GM12878 (cell line): ENCODE data around the gene VAMP3. TPM values are rescaled to one million over a fixed set of nuclear protein-coding genes. Genes with fewer than 3 reads are reported as not detected.

ENCODE experiments used
- ATAC-seq: fragments of 200-7000 bp; cut with Tn5 transposase; 3 replicates; pipeline ENCODE4 v1.9.1; 2020; ENCODE audit warnings: mild to moderate bottlenecking, moderate library complexity
- BruUV-seq: library from RNA; stranded (reverse); fragments of 400-500 nt; replicated peaks from 2 replicates; lab custom pipeline; 2021; lab: Mats Ljungman, UMichigan
- CTCF ChIA-PET: fragments of 300-600 bp; sonication (Branson Sonifier 250); formaldehyde crosslinking; extraction: SDS; loops from one replicate; lab custom pipeline; 2021; ENCODE audit warnings: inconsistent platforms; lab: Yijun Ruan, JAX
- POLR2A ChIA-PET: fragments of 350-600 bp; formaldehyde crosslinking; extraction: SDS; loops from one replicate; lab custom pipeline; 2021; ENCODE audit warnings: inconsistent platforms; lab: Charles Lee
- RAD21 ChIA-PET: fragments of 300-600 bp; sonication (Branson Sonifier 250); formaldehyde crosslinking; loops from one replicate; lab custom pipeline; 2023; ENCODE audit warnings: antibody characterized with exemption; ENCODE audit not compliant: unreplicated experiment; lab: Charles Lee
- SMC1A ChIA-PET: fragments of 300-600 bp; sonication (Branson Sonifier 250); formaldehyde crosslinking; loops from one replicate; lab custom pipeline; 2023; ENCODE audit not compliant: unreplicated experiment, uncharacterized antibody; lab: Charles Lee
- DNase-seq: peaks from one replicate; pipeline ENCODE4 v3.0.0-alpha.2; 2011; ENCODE audit warnings: low read depth, low spot score
- FAIRE-seq: peaks from 3 replicates; lab custom pipeline; 2011; peaks lifted over from hg19 to GRCh38; lab: Jason Lieb, UNC
- H2AFZ ChIP-seq: 2 replicates; pipeline ENCODE4 v1.6.0; 2011; ENCODE audit warnings: low read depth, low read length, control low read depth; ENCODE audit not compliant: control insufficient read depth
- H3K27ac ChIP-seq: 2 replicates; pipeline ENCODE4 v1.5.1; 2011; ENCODE audit warnings: control low read depth; ENCODE audit not compliant: control insufficient read depth, insufficient read depth
- H3K27me3 ChIP-seq, 2 experiments: replicated peaks in 1 of 2; 2 replicates each; pipeline versions ENCODE4 v1.6.0 to v1.6.1; 2011; ENCODE audit warnings: low read length in 1 of 2; ENCODE audit not compliant: control insufficient read depth in 2 of 2, insufficient read depth in 2 of 2
- H3K36me3 ChIP-seq, 2 experiments: 2 replicates each; pipeline ENCODE4 v1.5.1; 2011; ENCODE audit warnings: low read length in 1 of 2; ENCODE audit not compliant: control insufficient read depth in 2 of 2, insufficient read depth in 2 of 2
- H3K4me1 ChIP-seq: 2 replicates; pipeline ENCODE4 v1.6.1; 2011; ENCODE audit warnings: mild to moderate bottlenecking, low read length, moderate library complexity, mixed read lengths; ENCODE audit not compliant: control insufficient read depth, insufficient read depth
- H3K4me2 ChIP-seq: 2 replicates; pipeline ENCODE4 v1.6.0; 2011; ENCODE audit warnings: control low read depth; ENCODE audit not compliant: control insufficient read depth, insufficient read depth
- H3K4me3 ChIP-seq: fragments of 200-600 bp; sonication (generic); 2 replicates; pipeline ENCODE4 v1.5.1; 2016
- H3K79me2 ChIP-seq: 2 replicates; pipeline ENCODE4 v1.6.0; 2011; ENCODE audit warnings: low read length; ENCODE audit not compliant: control insufficient read depth, insufficient read depth
- H3K9ac ChIP-seq: 2 replicates; pipeline ENCODE4 v1.8.0; 2011; ENCODE audit warnings: low read length, control low read depth, mixed read lengths; ENCODE audit not compliant: control insufficient read depth, insufficient read depth
- H3K9me3 ChIP-seq: replicated peaks from 3 replicates; pipeline ENCODE4 v1.5.1; 2011; ENCODE audit warnings: mild to moderate bottlenecking, low read length; ENCODE audit not compliant: control insufficient read depth, insufficient read depth
- H4K20me1 ChIP-seq: 2 replicates; pipeline ENCODE4 v1.6.0; 2011; ENCODE audit not compliant: control insufficient read depth, insufficient read depth
- CREB1 ChIP-seq: IDR thresholded peaks from 2 replicates; pipeline ENCODE4 v1.6.1; 2012; ENCODE audit warnings: low read depth, mild to moderate bottlenecking, inconsistent platforms
- FOS ChIP-seq: IDR thresholded peaks from 3 replicates; pipeline ENCODE4 v1.6.1; 2011; ENCODE audit warnings: borderline replicate concordance; ENCODE audit not compliant: insufficient read length; ENCODE audit errors: extremely low read depth
- FOXK2 ChIP-seq: fragments of 450-650 bp; IDR thresholded peaks from 2 replicates; pipeline ENCODE4 v1.6.1; 2017; ENCODE audit warnings: mild to moderate bottlenecking, moderate library complexity
- GATAD2B ChIP-seq: fragments of 450-650 bp; conservative IDR thresholded peaks from 2 replicates; pipeline ENCODE4 v1.6.1; 2017; ENCODE audit warnings: low read depth, mild to moderate bottlenecking, moderate library complexity
- KAT2A ChIP-seq: conservative IDR thresholded peaks from 2 replicates; pipeline ENCODE4 v1.6.1; 2011; ENCODE audit warnings: low read depth, low read length; ENCODE audit not compliant: control insufficient read depth
- KDM1A ChIP-seq: fragments of 200-600 bp; sonication (generic); IDR thresholded peaks from 2 replicates; pipeline ENCODE4 v1.6.1; 2016; ENCODE audit warnings: borderline replicate concordance
- NR2C2 ChIP-seq: IDR thresholded peaks from 2 replicates; pipeline ENCODE4 v1.6.1; 2011; ENCODE audit warnings: borderline replicate concordance, low read depth; ENCODE audit not compliant: control insufficient read depth, insufficient read length
- SP1 ChIP-seq: IDR thresholded peaks from one replicate; pipeline ENCODE4 v1.6.1; 2011; ENCODE audit warnings: low read depth, low read length
- SREBF1 ChIP-seq: IDR thresholded peaks from 2 replicates; pipeline ENCODE4 v1.6.1; 2012; ENCODE audit warnings: mild to moderate bottlenecking, low read length
- WGBS: methylation state at CpG from one replicate; pipeline ENCODE4 v1.1.6; 2016; ENCODE audit warnings: low lambda C conversion rate; ENCODE audit not compliant: insufficient replicate concordance, insufficient coverage; ENCODE audit errors: missing lambda C conversion rate; 5-methylcytosine and 5-hydroxymethylcytosine counted together
- in situ Hi-C: fragments of 300-500 bp; cut with MboI; formaldehyde crosslinking; loops from 9 replicates; pipeline ENCODE4 v1.14.3; 2018; ENCODE audit warnings: mixed read lengths
- intact Hi-C: fragments of 100-400 bp; cut with micrococcal nuclease; formaldehyde crosslinking; loops from one replicate; pipeline ENCODE4 v1.14.2; 2022; ENCODE audit not compliant: unreplicated experiment
- polyA plus RNA-seq, 11 experiments: library from polyadenylated mRNA; depleted of rRNA in 4 of 11; unstranded in 6 of 11; stranded (reverse) in 5 of 11; fragments of >200 nt; fragmentation: Nextera tagmentation in 4 of 11; fragmentation: Illumina TruSeq in 1 of 11; extraction: Ambion mirVana in 4 of 11; extraction: Trizol in 1 of 11; gene quantifications; 1 replicate in 1 of 11; 2 replicates in 10 of 11; pipeline versions ENCODE4 v1.2.1 to v1.2.3, GENCODE V29; 2011 to 2016; ENCODE audit warnings: inconsistent platforms in 2 of 11, missing spikeins in 2 of 11, low read depth in 1 of 11
- total RNA-seq, 4 experiments: library from RNA; depleted of rRNA in 3 of 4; stranded (reverse); fragments of >200 nt in 3 of 4; fragmentation: Illumina TruSeq in 1 of 4; extraction: Trizol in 1 of 4; gene quantifications; 2 replicates each; pipeline versions ENCODE4 v1.2.1 to v1.2.3, GENCODE V29; 2013 to 2021
- TF ChIP-seq, protein P1 (sequence below): fragments of 150-350 bp; IDR thresholded peaks from 2 replicates; pipeline ENCODE4 v1.6.1; 2014; ENCODE audit warnings: mild to moderate bottlenecking, low read depth, low read length
- TF ChIP-seq, protein P2 (sequence below): IDR thresholded peaks from 2 replicates; pipeline ENCODE4 v1.6.1; 2011; ENCODE audit warnings: mild to moderate bottlenecking, low read depth, low read length, moderate library complexity; ENCODE audit not compliant: insufficient replicate concordance
- TF ChIP-seq, protein P3 (sequence below): fragments of 450-650 bp; IDR thresholded peaks from 2 replicates; pipeline ENCODE4 v1.6.1; 2017; ENCODE audit warnings: antibody characterized with exemption, mild to moderate bottlenecking, moderate library complexity
- TF ChIP-seq, protein P4 (sequence below): fragments of 450-650 bp; IDR thresholded peaks from 2 replicates; pipeline ENCODE4 v1.6.1; 2018; ENCODE audit warnings: mild to moderate bottlenecking, low read depth, moderate library complexity; ENCODE audit not compliant: partially characterized antibody
- TF ChIP-seq, protein P5 (sequence below): fragments of 450-650 bp; IDR thresholded peaks from 2 replicates; pipeline ENCODE4 v1.6.1; 2017; ENCODE audit warnings: mild to moderate bottlenecking, low read depth, inconsistent platforms; ENCODE audit not compliant: poor library complexity, severe bottlenecking

Gene VAMP3
- total and polyA plus RNA-seq, 10 of the 15 experiments (the other 5 are each of a cell fraction or from before 2014, with no cell fraction given): 4.8 to 24.9 (median 9.7) TPM

DNA sequence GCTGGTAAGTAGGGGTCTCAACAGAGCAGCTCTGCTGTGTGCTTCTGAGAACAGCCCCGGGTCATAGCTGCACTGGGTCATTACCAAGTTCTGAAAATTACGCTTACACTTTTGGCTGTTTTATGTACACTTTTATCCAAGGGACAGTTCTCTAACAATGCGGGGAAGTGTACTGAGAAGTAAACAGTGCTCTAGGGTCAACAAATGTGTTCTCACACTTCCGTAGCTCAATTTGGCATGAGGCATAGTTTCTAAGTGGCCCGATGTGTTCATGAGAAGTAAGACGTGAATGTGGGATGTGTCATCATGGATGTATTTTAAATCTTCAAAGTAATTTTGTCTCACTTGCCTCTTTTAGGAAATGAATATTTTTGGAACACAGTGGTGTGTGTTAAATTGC lies 10.9 kb upstream of the VAMP3 start:
- H3K27me3 ChIP-seq: no peaks in the 10 kb centered on the region
- H4K20me1 ChIP-seq: no peaks in the 10 kb centered on the region
- TF ChIP-seq, protein P1, sequence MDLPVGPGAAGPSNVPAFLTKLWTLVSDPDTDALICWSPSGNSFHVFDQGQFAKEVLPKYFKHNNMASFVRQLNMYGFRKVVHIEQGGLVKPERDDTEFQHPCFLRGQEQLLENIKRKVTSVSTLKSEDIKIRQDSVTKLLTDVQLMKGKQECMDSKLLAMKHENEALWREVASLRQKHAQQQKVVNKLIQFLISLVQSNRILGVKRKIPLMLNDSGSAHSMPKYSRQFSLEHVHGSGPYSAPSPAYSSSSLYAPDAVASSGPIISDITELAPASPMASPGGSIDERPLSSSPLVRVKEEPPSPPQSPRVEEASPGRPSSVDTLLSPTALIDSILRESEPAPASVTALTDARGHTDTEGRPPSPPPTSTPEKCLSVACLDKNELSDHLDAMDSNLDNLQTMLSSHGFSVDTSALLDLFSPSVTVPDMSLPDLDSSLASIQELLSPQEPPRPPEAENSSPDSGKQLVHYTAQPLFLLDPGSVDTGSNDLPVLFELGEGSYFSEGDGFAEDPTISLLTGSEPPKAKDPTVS: no peak
- TF ChIP-seq, protein P2, sequence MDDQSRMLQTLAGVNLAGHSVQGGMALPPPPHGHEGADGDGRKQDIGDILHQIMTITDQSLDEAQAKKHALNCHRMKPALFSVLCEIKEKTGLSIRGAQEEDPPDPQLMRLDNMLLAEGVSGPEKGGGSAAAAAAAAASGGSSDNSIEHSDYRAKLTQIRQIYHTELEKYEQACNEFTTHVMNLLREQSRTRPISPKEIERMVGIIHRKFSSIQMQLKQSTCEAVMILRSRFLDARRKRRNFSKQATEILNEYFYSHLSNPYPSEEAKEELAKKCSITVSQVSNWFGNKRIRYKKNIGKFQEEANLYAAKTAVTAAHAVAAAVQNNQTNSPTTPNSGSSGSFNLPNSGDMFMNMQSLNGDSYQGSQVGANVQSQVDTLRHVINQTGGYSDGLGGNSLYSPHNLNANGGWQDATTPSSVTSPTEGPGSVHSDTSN: no peak
- TF ChIP-seq SP1: no peak
- no peak for TF ChIP-seq SREBF1
- TF ChIP-seq FOS: no peak
- TF ChIP-seq, protein P3, sequence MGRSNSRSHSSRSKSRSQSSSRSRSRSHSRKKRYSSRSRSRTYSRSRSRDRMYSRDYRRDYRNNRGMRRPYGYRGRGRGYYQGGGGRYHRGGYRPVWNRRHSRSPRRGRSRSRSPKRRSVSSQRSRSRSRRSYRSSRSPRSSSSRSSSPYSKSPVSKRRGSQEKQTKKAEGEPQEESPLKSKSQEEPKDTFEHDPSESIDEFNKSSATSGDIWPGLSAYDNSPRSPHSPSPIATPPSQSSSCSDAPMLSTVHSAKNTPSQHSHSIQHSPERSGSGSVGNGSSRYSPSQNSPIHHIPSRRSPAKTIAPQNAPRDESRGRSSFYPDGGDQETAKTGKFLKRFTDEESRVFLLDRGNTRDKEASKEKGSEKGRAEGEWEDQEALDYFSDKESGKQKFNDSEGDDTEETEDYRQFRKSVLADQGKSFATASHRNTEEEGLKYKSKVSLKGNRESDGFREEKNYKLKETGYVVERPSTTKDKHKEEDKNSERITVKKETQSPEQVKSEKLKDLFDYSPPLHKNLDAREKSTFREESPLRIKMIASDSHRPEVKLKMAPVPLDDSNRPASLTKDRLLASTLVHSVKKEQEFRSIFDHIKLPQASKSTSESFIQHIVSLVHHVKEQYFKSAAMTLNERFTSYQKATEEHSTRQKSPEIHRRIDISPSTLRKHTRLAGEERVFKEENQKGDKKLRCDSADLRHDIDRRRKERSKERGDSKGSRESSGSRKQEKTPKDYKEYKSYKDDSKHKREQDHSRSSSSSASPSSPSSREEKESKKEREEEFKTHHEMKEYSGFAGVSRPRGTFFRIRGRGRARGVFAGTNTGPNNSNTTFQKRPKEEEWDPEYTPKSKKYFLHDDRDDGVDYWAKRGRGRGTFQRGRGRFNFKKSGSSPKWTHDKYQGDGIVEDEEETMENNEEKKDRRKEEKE: no peak
- TF ChIP-seq CREB1: no peak
- no peak for TF ChIP-seq NR2C2
- TF ChIP-seq, protein P4, sequence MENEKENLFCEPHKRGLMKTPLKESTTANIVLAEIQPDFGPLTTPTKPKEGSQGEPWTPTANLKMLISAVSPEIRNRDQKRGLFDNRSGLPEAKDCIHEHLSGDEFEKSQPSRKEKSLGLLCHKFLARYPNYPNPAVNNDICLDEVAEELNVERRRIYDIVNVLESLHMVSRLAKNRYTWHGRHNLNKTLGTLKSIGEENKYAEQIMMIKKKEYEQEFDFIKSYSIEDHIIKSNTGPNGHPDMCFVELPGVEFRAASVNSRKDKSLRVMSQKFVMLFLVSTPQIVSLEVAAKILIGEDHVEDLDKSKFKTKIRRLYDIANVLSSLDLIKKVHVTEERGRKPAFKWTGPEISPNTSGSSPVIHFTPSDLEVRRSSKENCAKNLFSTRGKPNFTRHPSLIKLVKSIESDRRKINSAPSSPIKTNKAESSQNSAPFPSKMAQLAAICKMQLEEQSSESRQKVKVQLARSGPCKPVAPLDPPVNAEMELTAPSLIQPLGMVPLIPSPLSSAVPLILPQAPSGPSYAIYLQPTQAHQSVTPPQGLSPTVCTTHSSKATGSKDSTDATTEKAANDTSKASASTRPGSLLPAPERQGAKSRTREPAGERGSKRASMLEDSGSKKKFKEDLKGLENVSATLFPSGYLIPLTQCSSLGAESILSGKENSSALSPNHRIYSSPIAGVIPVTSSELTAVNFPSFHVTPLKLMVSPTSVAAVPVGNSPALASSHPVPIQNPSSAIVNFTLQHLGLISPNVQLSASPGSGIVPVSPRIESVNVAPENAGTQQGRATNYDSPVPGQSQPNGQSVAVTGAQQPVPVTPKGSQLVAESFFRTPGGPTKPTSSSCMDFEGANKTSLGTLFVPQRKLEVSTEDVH: no peak
- TF ChIP-seq FOXK2: no peak
- TF ChIP-seq KAT2A: no peak
- TF ChIP-seq, protein P5, sequence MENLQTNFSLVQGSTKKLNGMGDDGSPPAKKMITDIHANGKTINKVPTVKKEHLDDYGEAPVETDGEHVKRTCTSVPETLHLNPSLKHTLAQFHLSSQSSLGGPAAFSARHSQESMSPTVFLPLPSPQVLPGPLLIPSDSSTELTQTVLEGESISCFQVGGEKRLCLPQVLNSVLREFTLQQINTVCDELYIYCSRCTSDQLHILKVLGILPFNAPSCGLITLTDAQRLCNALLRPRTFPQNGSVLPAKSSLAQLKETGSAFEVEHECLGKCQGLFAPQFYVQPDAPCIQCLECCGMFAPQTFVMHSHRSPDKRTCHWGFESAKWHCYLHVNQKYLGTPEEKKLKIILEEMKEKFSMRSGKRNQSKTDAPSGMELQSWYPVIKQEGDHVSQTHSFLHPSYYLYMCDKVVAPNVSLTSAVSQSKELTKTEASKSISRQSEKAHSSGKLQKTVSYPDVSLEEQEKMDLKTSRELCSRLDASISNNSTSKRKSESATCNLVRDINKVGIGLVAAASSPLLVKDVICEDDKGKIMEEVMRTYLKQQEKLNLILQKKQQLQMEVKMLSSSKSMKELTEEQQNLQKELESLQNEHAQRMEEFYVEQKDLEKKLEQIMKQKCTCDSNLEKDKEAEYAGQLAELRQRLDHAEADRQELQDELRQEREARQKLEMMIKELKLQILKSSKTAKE: no peak
- no peak for TF ChIP-seq KDM1A
- TF ChIP-seq GATAD2B: no peak
- no peak overlapping the region for H2AFZ ChIP-seq
- DNase-seq (no peak), ATAC-seq (no peak), FAIRE-seq (no peak)
- no peak overlapping the region for H3K4me3 ChIP-seq
- intact Hi-C loops (no loop called here), in situ Hi-C loops (no loop called here)
- ChIA-PET SMC1A (no interaction called here), POLR2A (no interaction called here), CTCF (interaction anchor here (1.6 to 3.9 kb wide), 2 partner anchors 8 to 93 kb away, joined by 3 to 34 read pairs; no protein-coding TSS in a partner anchor), RAD21 (no interaction called here)
- 63% methylated on average over 6 of the region's 6 CpGs for WGBS
- no peak overlapping the region for H3K4me2 ChIP-seq
- no peaks in the 10 kb centered on the region for H3K9me3 ChIP-seq
- no peaks in the 10 kb centered on the region for H3K36me3 ChIP-seq
- H3K79me2 ChIP-seq: no peaks in the 10 kb centered on the region
- no peak overlapping the region for H3K27ac ChIP-seq
- no TSS peak for BruUV-seq
- H3K9ac ChIP-seq: no peak overlapping the region
- no peaks in the 10 kb centered on the region for H3K4me1 ChIP-seq
